HUES6 (cell line): Measurements from ENCODE around the gene PTPN12.

Experiments
- H3K27ac ChIP-seq: 2 replicates; pipeline ENCODE4 v1.7.0; 2013; ENCODE audit warnings: low read depth, mild to moderate bottlenecking, low read length, inconsistent platforms
- H3K27me3 ChIP-seq: 2 replicates; pipeline ENCODE4 v1.6.1; 2013; ENCODE audit warnings: low read length; ENCODE audit not compliant: control insufficient read depth, insufficient read depth
- H3K36me3 ChIP-seq: 2 replicates; pipeline ENCODE4 v1.6.1; 2013; ENCODE audit warnings: low read length; ENCODE audit not compliant: control insufficient read depth, insufficient read depth
- H3K4me1 ChIP-seq: 2 replicates; pipeline ENCODE4 v1.6.1; 2013; ENCODE audit warnings: low read length; ENCODE audit not compliant: control insufficient read depth, insufficient read depth
- H3K4me3 ChIP-seq: 2 replicates; pipeline ENCODE4 v1.5.1; 2013; ENCODE audit warnings: low read depth, low read length
- H3K9ac ChIP-seq: one replicate; pipeline ENCODE4 v1.6.1; 2013; ENCODE audit warnings: mild to moderate bottlenecking, low read length
- H3K9me3 ChIP-seq: 2 replicates; pipeline ENCODE4 v1.6.1; 2013; ENCODE audit warnings: low read depth, low read length; ENCODE audit not compliant: control insufficient read depth, insufficient read depth

PTPN12 gene

DNA sequence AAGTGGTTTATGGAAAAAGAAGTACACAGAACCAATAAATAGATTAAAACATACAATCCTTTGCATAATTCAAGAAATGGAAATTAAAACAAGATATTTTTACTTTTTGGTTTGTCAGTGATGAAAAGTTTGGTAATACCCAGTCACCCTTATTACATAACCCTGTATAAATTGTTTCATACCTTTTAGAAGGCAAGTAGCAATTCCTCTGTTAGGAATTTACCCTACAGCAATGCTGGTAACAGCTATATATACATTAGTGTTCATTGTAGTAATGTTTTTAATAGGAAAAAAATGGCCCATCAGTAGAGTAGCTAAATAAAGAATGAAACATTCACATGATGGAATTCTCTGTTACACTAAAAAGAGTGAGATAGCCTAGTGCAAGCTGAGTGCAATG lies 42.7 kb downstream of the PTPN12 start:
- Histone ChIP-seq H3K9ac (no peak overlapping the region), H3K4me3 (no peak overlapping the region), H3K9me3 (no peaks in the 10 kb centered on the region), H3K27me3 (no peaks in the 10 kb centered on the region), H3K4me1 (no peaks in the 10 kb centered on the region), H3K36me3 (peaks cover 84% of the 10 kb centered on the region), H3K27ac (no peak overlapping the region)

- Histone ChIP-seq H3K27me3 (no peaks in the 10 kb centered on the region), H3K4me1 (no peaks in the 10 kb centered on the region), H3K4me3 (no peak overlapping the region), H3K9me3 (no peaks in the 10 kb centered on the region), H3K9ac (no peak overlapping the region), H3K27ac (no peak overlapping the region), H3K36me3 (peaks cover 83% of the 10 kb centered on the region)
Measured at GRCh38 chr7:77580762-77581350, 43.8 kb downstream of the PTPN12 start.

- Histone ChIP-seq H3K27ac (no peak overlapping the region), H3K9me3 (no peaks in the 10 kb centered on the region), H3K4me1 (no peaks in the 10 kb centered on the region), H3K36me3 (peaks cover 89% of the 10 kb centered on the region), H3K27me3 (no peaks in the 10 kb centered on the region), H3K9ac (no peak overlapping the region), H3K4me3 (no peak overlapping the region)
Measured at GRCh38 chr7:77587272-77587671, 50.2 kb downstream of the PTPN12 start.

GRCh38 chr7:77600952-77601351 lies 63.9 kb downstream of the PTPN12 start:
- H3K36me3 ChIP-seq: peaks cover 78% of the 10 kb centered on the region

DNA sequence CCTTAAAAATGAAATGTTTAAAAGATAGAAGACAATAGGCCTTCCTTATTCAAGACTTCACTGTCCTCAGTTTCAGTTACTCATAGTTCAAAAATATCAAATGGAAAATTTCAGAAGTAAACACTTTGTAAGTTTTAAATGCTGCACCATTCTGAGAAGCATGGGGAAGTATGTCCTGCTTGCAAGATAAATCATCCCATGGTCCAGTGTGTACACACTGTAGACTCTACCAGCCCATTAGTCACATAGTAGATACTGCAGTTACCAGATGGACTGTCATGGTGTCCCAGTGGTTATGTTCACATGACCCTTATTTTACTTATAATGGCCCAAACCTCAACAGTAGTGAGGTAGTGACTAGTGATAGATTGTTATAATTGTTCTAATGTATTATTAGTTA lies 69.5 kb downstream of the PTPN12 start:
- no peak overlapping the region for H3K9ac ChIP-seq
- no peaks in the 10 kb centered on the region for H3K9me3 ChIP-seq
- H3K27me3 ChIP-seq: no peaks in the 10 kb centered on the region
- H3K36me3 ChIP-seq: peaks cover 71% of the 10 kb centered on the region
- no peak overlapping the region for H3K27ac ChIP-seq
- no peak overlapping the region for H3K4me3 ChIP-seq
- no peaks in the 10 kb centered on the region for H3K4me1 ChIP-seq

More at GRCh38 chr7:77600952-77601351, 63.9 kb downstream of the PTPN12 start:
- H3K9ac ChIP-seq: no peak overlapping the region
- H3K4me1 ChIP-seq: no peaks in the 10 kb centered on the region
- H3K27me3 ChIP-seq: no peaks in the 10 kb centered on the region
- H3K4me3 ChIP-seq: no peak overlapping the region
- H3K9me3 ChIP-seq: no peaks in the 10 kb centered on the region
- no peak overlapping the region for H3K27ac ChIP-seq

GRCh38 chr7:77619314-77619713 lies 82.2 kb downstream of the PTPN12 start:
- Histone ChIP-seq H3K9ac (no peak overlapping the region), H3K9me3 (no peaks in the 10 kb centered on the region), H3K27ac (peak overlapping the region; percentile 19; the same call in 1 of the 2 replicates), H3K27me3 (no peaks in the 10 kb centered on the region), H3K36me3 (peaks cover 90% of the 10 kb centered on the region), H3K4me1 (no peaks in the 10 kb centered on the region; the same call in 1 of the 2 replicates), H3K4me3 (no peak overlapping the region)

- no peak overlapping the region for H3K9ac ChIP-seq
- no peaks in the 10 kb centered on the region for H3K9me3 ChIP-seq
- H3K4me1 ChIP-seq: no peaks in the 10 kb centered on the region
- H3K27ac ChIP-seq: no peak overlapping the region
- no peaks in the 10 kb centered on the region for H3K27me3 ChIP-seq
- peaks cover 84% of the 10 kb centered on the region for H3K36me3 ChIP-seq
- H3K4me3 ChIP-seq: no peak overlapping the region
Measured at GRCh38 chr7:77626586-77627308, 89.7 kb downstream of the PTPN12 start.

DNA sequence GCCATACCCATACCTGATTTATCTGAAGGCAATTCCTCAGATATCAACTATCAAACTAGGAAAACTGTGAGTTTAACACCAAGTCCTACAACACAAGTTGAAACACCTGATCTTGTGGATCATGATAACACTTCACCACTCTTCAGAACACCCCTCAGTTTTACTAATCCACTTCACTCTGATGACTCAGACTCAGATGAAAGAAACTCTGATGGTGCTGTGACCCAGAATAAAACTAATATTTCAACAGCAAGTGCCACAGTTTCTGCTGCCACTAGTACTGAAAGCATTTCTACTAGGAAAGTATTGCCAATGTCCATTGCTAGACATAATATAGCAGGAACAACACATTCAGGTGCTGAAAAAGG lies 90.2 kb downstream of the PTPN12 start:
- no peak overlapping the region for H3K9ac ChIP-seq
- H3K27me3 ChIP-seq: no peaks in the 10 kb centered on the region
- peaks cover 84% of the 10 kb centered on the region for H3K36me3 ChIP-seq
- no peaks in the 10 kb centered on the region for H3K9me3 ChIP-seq
- H3K4me3 ChIP-seq: no peak overlapping the region
- no peak overlapping the region for H3K27ac ChIP-seq
- H3K4me1 ChIP-seq: no peaks in the 10 kb centered on the region

- no peak overlapping the region for H3K27ac ChIP-seq
- peaks cover 90% of the 10 kb centered on the region for H3K36me3 ChIP-seq
- no peaks in the 10 kb centered on the region for H3K9me3 ChIP-seq
Measured at GRCh38 chr7:77629797-77630196, 92.7 kb downstream of the PTPN12 start.

DNA sequence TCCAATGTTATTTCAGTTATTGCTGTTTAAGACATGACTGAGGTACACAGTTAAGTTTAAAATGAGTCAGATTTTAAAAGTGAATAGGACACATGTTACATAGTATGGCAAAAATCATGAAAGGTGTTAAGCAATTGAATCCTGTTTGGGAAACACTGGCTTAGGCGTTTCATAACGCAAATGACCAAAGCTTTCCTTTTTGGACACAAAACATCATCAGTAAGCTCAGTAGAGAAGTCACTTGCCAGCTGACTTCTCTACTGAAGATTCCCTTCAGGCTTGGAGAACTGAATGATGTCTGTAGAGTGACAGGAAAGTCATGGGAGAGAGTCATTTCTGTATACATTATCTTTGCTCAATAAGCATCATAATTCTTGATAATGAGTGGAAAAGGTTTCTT lies 94.7 kb downstream of the PTPN12 start:
- Histone ChIP-seq H3K4me3 (no peak overlapping the region), H3K27ac (no peak overlapping the region), H3K9ac (no peak overlapping the region), H3K9me3 (no peaks in the 10 kb centered on the region), H3K4me1 (no peaks in the 10 kb centered on the region), H3K36me3 (peaks cover 91% of the 10 kb centered on the region), H3K27me3 (no peaks in the 10 kb centered on the region)

More at GRCh38 chr7:77629797-77630196, 92.7 kb downstream of the PTPN12 start:
- Histone ChIP-seq H3K27me3 (no peaks in the 10 kb centered on the region), H3K4me1 (no peaks in the 10 kb centered on the region), H3K9ac (no peak overlapping the region), H3K4me3 (no peak overlapping the region)

GRCh38 chr7:77644774-77645173 lies 107.7 kb downstream of the PTPN12 start:
- H3K36me3 ChIP-seq: peaks cover 66% of the 10 kb centered on the region
- H3K27ac ChIP-seq: no peak overlapping the region
- no peak overlapping the region for H3K4me3 ChIP-seq
- H3K9me3 ChIP-seq: no peaks in the 10 kb centered on the region
- no peak overlapping the region for H3K9ac ChIP-seq
- H3K4me1 ChIP-seq: no peaks in the 10 kb centered on the region
- H3K27me3 ChIP-seq: no peaks in the 10 kb centered on the region
